DMS153 treated with DMSO at 0.1 percent for 48 hours (cell line): Measurements from ENCODE around the gene ANKRD31.
"Not testable (repeated sequence)": the region's sequence is repeated elsewhere in the genome, so short reads cannot be mapped to it uniquely, and the experiment has no call there.

Experiments used
- DNase-seq: peaks from one replicate; lab custom pipeline; 2025; ENCODE audit not compliant: unreplicated experiment; lab: John Stamatoyannopoulos, UW

ANKRD31 gene

DNA sequence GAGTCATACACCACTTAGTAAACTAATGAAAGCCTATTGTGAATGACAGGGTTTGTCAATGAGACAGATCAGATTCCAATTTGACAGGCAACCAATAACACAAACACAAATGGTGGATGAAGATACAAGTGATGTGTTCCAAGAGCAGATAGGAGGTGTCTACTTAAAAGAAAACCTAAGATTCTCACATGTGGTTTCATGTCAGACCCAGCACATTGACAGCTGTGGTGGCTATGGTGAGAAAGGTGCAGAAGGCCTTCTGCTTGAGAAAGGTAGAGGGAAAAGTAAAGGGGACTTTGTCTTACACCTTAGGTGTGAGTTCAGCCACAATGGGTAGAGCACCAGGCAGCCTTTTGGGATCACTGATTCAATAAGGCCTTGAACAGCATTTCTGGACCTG, 11.2 kb downstream of the ANKRD31 start:
- no peak for DNase-seq

DNA sequence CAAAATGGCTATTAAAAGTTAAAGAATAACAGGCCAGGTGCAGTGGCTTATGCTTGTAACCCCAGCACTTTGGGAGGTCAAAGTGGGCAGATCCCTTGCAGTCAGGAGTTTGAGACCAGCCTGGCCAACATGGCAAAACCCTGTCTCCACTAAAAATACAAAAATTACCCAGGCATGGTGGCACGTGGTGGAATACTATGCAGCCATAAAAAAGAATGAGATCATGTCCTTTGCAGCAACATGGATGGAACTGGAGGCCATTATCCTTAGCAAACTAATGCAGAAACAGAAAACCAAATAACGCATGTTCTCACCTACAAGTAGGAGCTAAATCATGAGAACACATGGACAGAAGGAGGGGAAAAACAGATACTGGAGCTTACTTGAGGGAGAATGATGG, 15.9 kb downstream of the ANKRD31 start:
- not testable (repeated sequence) for DNase-seq

DNA sequence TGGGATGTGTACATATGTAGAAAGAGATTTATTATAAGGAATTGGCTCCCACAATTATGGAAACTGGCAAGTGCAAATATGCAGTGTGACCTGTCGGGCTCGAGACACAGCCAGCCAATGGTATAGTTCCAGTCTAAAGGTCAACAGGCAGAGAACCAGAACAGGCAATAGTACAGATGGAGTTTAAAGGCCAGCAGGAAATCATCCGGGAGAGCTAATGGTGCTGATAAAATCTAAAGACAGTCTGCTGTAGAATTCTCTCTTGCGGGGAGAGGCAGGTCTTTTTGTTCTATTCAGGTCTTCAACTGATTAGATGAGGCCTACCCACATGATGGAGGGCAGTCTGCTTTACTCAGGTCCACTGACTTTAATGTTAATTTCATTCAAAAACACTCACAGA, 21.8 kb downstream of the ANKRD31 start:
- no peak for DNase-seq

DNA sequence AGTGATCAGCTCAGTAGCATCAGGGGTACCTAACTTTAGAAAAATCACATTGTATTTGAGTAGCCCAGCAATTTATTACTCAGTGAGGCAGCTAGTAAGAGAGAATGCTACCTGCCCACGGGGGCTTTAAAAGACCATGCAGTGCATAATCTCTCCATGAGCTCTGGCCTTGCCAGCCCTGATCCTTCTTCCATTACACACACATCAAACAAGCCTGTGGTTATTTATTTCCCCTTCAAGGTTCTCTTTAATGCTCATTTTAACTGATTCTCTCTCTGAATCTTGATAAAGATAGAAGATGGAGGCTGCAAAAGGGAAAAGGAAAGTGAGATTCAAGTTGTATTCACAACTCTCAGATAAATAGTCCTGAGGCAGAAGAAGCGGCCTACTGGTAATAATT, 22.3 kb downstream of the ANKRD31 start:
- DNase-seq = no peak

DNA sequence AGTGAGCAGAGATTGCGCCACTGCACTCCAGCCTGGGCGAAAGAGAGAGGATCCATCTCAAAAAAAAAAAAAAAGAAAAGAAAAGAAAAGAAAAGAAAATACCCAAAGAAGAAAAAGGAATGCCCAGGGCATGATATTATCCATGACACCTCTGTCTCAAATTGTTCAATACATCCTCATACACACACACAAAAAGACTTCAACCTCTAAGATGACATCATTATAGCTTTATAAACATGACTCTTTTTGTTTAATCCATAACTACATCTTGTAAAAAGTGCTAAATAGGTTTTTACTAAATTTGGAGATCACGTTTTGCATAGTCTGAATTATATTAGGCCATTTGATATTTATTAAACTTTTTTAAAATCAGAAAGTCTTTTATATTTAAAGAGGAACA, 33.1 kb downstream of the ANKRD31 start:
- DNase-seq = no peak

DNA sequence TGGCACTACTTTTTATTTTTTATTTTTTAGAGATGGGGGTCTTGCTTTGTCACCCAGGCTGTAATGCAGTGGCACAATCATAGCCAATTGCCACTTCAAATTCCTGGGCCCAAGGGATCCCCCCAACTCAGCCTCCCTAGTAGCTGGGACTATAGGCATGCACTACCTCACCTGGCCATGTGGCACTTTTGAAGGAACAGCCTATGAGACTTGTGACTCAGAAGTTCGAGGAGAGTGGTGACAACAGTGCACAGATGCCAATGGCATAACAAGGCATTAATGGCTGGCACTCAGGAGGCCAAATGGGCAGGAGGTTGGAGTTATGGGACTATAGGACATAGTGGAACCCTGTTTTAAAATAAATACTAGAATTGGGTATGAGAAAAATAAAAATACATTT, 33.7 kb downstream of the ANKRD31 start:
- no peak for DNase-seq

DNA sequence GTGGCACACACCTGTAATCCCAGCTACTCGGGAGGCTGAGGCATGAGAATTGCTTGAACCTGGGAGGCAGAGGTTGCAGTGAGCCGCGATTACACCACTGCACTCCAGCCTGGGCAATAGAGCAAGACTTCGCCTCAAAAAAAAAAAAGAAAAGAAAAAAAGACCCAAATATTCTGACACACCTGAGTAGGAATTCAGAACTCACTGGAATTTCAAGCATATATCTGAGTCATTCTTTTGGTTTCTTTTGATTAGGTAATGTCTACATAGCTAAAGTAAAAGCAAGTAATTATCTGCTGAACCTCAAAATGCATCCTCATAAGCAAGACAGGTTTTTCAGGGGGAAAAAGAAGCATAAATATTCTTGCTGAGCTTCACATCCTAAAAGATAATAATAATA, 35.9 kb downstream of the ANKRD31 start:
- DNase-seq = no peak

DNA sequence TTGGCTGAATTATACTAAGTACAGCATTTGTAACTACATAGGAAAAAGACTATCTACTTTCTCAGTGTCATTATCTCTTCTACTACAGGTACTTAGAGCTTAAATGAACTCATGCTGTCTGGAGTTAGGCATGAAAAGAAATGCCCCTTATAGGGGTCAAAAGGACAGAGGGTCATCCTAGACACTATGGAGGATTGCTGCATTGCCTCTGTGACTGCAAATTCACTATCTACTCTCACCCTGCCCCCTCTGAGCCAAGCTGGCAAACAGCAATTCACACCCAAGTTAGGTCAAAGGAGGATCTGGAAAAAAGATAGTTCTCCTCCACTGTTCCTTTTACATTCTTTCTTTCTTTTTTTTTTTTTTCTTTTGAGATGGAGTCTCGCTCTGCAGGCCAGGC, 36.7 kb downstream of the ANKRD31 start:
- no peak for DNase-seq

DNA sequence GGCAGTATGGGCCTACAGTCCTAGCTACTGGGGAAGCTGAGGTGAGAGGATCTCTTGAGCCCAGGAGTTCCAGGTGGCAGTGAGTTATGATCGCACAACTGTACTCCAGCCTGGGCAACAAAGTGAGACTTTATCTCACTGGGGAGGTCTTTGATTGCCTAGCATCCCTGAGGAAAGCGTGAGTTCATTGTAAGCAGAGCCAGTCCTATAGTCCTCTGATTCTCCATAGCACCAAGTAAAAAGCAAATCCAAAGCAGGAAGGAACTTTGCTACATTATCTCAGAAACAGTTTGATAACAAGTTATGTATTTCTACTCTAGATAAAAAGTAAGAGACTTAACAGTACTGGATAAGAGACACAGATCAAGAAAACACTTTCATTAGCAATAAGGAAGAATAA, 37.6 kb downstream of the ANKRD31 start:
- DNase-seq = no peak

DNA sequence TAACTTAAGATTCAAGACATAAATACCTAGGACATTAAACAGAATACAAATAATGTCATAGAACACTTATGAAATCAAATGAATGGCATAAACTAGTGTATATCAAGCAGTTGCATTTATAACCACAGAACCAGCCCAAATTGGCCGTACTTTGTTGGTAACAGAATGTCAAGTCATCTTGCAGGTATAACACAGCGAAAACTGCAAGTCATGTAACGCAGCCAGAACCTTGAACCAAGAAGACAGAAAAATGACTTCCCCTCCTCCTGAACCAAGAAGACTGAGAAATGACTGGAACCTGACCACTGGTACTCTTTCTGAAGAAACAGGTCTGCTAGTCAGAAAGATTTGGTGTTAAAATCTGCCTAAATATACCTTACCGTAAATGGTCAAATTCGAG, 38.9 kb downstream of the ANKRD31 start:
- no peak for DNase-seq

DNA sequence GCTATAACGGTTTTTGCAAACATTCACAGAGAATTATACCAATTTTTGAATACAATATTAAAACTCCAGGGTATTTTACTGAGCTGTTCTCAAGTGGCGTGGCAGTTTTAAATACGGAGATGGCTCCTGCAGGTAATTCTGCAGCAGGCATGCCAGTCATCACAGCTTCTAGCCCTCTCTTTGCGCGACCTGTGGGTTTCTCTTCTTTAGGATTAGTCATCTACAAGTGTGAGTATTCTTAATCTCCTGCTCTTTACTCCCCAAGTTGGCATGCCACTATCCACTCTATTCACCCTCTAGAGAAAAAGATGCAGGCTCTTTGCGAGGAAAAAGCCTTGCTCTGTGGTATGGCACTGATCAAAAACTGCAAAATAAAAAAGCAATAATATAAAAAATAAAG, 43.9 kb downstream of the ANKRD31 start:
- DNase-seq = no peak

DNA sequence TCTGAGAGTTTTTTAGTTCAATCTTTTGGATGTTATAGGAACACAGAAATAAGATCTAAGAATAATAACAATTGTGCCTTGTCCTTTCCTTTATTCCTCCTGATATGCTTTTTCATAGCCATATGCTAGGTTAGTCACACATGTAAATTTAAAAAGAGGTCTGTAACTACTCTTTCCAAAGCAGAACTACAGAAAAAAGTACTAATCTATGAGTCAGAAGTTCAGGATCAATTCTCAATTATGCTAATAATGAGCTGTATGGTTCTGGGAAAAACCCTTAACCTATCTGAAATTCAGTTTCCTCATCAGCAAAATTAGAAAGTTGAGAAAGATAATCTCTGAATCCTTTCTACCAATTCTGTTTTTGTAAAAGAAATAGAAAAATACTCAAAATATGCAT, 44.4 kb downstream of the ANKRD31 start:
- no peak for DNase-seq

DNA sequence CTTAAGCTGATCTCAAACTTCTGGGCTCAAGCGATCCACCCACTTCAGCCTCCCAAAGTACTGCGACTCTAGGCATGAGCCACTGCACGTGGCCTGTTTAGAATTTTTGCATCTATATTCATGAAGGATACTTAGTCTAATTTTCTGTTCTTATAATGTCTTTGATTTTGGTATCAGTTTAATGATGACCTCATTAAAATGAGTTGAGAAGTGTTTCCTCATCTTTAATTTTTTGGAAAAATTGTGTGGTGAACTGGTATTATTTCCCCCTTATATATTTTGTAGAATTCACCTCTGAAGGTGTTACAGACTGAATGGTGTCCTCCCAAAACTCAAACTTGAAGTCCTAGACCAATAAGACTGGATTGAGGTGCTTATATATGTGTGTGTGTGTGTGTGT, 46.5 kb downstream of the ANKRD31 start:
- no peak for DNase-seq

DNA sequence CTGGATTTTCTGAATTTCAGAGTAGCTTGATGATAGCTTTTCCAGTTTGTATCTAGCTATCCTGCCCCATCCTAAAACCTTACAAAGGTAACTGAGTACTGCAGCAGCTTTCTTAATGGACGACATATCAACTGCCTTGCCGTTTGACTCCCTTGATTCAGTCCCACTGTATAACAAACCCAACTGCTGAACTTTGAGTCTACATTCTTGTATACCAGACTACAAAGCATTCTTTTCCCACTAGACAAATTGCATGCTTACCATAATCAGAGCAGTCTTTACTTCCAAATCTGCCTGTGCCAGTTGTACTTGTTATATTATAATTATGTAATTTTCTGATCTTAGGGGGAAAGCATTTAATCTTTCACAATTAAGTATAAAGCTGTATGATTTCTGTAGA, 47.3 kb downstream of the ANKRD31 start:
- DNase-seq = no peak

DNA sequence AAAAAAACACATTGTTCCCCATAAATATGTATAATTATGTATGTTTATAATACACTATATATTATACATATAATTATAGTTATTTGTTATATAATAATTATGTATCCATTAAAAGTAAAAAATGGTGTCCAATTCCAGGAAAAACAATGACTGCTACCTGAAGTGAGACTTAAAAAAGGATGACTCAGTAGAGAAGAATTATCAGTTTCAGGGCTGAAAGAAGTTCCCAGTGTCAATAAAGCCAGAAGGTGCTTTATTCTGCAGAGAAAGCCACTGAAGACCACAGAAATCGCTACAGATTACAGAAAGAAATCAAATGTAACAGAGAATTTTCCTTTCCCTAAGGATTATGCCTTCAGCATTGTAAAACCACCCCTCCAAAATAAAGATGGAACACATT, 50.9 kb downstream of the ANKRD31 start:
- DNase-seq = no peak

DNA sequence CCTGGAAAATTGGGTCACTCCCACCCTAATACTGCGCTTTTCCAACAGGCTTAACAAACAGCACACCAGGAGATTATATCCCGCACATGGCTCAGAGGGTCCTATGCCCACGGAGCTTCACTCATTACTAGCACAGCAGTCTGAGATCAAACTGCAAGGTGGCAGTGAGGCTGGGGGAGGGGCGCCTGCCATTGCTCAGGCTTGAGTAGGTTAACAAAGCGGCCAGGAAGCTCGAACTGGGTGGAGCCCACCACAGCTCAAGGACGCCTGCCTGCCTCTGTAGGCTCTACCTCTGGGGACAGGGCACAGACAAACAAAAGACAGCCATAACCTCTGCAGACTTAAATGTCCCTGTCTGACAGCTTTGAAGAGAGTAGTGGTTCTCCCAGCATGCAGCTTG, 60.7 kb downstream of the ANKRD31 start:
- not testable (repeated sequence) for DNase-seq

DNA sequence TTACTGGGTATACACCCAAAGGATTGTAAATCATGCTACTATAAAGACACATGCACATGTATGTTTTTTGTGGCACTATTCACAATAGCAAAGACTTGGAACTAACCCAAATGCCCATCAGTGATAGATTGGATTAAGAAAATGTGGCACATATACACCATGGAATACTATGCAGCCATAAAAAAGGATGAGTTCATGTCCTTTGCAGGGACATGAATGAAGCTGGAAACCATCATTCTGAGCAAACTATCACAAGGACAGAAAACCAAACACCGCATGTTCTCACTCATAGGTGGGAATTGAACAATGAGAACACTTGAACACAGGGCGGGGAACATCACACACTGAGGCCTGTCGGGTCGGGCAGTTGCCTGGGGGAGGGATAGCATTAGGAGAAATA, 61.8 kb downstream of the ANKRD31 start:
- DNase-seq = not testable (repeated sequence)

DNA sequence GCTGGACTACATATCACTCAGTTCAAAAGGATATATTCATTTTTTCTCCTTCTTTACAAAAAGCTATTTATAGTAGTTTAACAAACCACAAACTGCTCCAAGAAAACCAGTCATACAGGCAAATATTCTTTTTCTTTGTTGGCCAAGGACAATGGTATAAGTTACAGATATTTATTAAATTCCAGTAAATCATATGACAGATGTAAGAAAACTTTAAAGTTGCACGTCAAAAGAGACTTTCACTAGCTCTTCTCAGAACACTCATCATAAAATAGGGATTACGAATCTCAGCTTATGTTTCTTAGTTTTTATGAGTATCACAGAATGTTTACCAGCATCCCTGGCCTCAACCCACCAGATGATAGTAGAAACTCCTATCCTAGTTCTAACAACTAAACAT, 67.2 kb downstream of the ANKRD31 start:
- DNase-seq = no peak

DNA sequence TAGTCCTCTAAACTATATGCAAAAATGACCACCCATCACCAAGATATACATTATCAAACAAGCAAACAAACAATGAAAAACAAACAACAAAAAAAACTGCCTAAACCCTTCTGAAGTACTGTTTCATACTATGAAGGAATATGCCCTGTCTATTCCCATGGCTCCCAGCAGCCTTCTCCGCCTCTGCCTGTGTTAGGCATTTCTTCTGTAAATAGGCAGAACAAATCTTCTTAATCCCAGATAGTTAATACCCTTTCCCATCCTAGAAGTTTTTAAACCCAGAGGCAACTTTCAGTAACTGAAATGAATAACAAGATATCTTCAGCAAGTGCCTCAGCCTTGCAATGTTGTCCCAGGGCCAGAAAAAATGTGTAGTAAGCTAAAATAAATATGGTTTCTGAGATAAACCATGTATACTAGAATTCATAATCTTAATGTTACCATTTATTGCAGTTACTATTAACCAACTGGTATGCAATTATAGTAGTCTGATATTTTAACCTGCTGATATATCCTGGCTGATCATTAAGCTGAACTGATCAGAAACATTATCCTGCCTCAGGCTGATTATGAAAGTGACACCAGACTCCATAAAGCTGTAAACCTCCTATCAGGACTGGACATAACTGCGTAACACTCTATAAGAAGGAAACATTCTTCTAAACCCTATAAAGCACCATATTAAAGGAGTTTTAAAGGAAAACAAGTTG, 68.5 kb downstream of the ANKRD31 start:
- DNase-seq = no peak

DNA sequence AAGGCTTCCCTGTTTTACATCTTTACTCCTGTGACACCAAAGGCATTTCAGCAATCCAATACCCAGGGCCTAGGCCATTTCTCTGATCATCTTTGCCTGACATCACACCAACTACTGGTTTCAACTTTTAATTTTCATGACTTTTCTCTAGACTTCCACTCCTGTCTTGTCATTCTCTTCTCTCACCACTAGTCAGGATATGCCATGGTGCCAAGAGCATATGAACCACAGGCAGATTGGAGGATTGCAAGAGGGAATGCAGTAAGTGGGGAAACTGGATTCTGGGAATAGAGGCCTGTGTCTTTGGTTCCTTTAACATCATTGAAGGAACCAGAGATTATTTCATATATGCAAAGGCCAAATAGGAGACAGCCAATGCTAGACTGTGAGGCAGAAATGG, 69.3 kb downstream of the ANKRD31 start:
- no peak for DNase-seq

DNA sequence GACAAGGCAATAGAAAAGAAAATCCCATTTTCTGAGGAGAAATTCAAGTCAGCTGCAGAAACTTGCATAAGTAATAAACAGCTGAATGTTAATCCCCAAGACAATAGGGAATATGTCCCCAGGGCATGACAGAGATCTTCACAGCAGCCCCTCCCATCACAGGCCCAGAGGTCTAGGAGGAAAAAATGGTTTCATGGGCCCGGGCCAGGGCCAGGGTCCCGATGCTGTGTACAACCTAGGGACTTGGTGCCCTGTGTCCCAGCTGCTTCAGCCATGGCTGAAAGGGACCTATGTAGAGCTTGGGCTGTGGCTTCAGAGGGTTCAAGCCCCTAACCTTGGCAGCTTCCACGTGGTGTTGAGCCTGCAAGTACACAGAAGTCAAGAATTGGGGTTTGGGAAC, 75.2 kb downstream of the ANKRD31 start:
- DNase-seq = not testable (repeated sequence)

DNA sequence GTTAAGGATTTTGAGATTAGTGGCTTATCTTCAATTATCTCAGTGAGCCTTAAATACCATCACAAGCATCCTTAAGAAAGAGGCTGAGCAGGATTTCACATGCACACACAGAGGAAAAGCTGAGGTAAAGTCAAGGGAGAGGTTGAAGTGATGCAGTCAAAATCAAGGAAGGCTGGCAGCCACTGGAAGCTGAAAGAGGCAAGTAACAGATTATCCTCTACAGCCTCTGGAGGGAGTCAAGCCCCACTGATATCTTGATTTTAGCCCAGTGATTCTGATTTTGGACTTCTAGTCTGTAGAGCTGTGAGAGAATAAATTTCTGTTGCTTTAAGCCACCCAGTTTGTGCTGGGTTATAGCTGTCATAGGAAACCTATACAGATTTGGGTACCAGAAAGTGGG, 80.1 kb downstream of the ANKRD31 start:
- no peak for DNase-seq

DNA sequence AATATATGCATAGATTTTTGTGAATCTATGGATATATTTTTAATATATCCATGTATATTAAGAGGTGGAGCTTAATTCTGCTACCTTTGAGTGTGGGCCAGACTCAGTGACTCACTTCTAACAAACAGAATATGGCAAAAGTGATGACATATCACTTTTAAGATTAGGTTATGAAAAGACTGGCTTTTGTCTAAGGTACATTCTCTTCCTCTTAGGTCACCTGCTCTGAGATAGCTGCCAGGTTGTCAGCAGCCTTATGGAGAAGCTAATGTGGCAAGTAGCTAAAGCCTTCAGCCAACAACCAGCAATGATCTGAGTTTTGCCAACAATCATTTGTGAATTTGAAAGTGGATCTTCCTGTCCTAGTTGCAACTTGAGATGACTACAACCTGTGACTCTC, 83.8 kb downstream of the ANKRD31 start:
- DNase-seq = no peak

DNA sequence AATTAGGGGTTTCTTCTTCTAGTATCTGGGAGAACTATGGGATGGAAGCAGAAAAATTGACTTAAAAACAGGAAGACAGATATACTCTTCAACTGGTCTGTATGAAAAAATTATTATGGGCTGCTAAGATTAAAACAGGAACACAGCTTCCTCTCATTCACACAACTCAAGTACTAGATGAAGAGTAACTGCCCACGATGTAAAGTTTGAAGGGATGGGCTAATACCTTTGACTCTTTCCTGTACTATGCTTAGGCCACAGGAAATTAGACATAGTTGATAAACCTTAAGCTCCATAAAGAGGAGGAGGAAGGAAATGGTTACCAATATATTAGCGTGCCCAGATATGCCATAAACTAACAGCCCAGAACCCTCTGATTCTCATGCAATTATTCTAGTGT, 88.6 kb downstream of the ANKRD31 start:
- no peak for DNase-seq
